NCI-H82 (cell line): ENCODE results near the gene TRIM4.
"Not testable (repeated sequence)": the region's sequence is repeated elsewhere in the genome, so short reads cannot be mapped to it uniquely, and the experiment has no call there.

Source experiments
- DNase-seq: peaks from one replicate; lab custom pipeline; 2025; lab: John Stamatoyannopoulos, UW

The TRIM4 gene

DNA sequence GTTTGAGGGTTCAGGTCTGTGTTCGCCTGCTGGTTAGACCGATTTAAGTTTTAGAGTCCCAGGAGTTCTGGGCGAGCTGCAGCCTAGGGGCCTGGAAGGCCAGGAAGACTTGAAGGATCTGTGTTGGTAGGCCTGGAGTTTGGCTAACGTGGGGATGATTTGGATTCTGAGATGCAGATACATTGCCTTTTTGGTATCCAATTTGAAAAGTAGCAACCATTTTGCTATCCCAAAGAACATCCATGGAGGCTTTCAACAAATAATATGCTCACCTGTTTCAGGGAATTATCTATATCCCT is 433 bp upstream of the TRIM4 start:
- no peak for DNase-seq

GRCh38 chr7:99910976-99911375 is 8.4 kb downstream of the TRIM4 start:
- peak; percentile 52 for DNase-seq

DNA sequence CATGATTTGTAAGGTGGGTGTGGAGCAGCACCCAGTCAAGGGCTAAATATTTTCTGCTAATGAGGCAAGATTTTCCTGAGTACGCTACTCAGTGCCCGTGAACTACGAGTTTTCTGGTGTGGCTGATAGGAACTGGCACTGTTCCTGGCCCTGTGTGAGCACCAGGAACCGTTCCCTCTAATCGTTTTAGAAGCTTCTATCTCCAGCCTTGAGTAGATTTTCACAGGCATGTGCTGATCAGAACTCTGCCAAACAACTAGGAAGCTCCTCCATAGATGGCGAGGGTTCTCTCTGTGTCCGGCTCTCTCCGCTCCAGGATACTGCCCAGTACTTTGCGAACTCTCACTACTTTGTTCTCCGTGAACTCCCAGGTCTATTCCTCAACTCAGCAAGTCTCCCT is 17.7 kb downstream of the TRIM4 start:
- DNase-seq: no peak

- DNase-seq: no peak
Observed at GRCh38 chr7:99899830-99900519, 19.4 kb downstream of the TRIM4 start.

- DNase-seq: no peak
Observed at GRCh38 chr7:99898836-99899235, 20.5 kb downstream of the TRIM4 start.

DNA sequence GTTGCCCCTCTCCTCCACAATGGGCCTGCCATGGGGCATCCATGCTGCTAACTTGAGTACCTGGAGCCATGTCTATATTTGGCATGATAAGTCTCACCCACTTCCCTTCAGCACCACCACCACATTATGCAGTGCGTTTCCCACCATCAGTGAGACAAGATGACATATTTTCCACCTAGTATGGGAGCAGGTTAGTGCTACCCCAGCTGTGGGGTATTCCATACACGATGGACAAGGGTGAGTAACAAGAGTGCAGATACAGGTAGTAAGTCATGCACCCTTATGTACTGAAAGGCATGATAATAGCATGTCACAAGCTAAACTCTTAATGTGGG is 21.3 kb downstream of the TRIM4 start:
- DNase-seq: no peak

GRCh38 chr7:99897322-99898022 is 21.9 kb downstream of the TRIM4 start:
- no peak for DNase-seq

DNA sequence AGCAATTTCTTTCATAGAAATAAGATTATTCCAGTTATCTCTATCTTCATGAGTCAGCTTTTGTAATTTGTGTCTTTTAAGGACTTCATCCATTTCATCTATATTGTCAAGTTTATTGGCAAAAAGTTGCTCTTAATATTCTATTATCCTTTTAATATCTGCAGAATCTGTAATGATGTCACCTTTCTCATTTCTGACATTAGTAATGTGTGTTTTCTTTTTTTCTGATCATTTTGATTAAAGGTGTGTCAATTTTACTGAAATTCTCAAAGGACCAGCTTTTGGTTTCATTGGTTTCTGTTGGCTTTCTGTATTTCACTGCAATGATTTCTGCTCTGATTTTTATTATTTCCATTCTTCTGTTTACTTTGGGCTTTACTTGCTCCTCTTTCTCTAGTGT is 24.6 kb downstream of the TRIM4 start:
- no peak for DNase-seq

DNA sequence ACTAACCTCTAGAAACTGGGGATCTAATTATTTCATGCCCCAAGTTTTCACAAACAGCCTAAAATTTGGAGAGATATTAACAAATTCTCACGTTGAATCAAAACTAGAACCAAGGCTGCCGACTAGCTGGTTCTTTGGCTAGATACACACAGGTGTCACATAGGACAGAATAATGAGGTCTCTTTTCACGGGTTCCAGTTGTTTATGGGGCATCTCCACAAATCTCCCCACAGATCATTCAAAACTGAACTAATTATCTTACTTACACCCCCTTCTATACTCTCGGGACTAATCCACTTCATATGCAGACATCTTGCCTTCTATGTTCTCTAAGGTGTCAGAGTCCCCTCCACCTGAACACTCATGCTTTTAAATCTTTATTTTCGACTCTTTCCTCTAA is 26.1 kb downstream of the TRIM4 start:
- DNase-seq: no peak

DNA sequence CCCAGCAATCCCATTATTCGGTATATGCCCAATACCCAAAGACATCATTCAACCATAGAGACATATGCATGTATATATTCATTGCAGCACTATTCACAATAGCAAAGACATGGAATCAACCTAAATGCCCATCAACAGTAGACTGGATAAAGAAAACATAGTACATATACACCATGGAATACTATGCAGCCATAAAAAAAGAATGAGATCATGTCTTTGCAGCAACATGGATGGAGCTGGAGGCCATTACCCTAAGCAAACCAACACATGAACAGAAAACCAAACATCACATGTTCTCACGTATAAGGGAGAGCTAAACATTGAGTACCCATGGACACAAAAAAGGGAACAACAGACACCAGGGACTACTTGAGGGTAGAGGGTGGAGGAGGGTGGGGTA is 29.0 kb downstream of the TRIM4 start:
- DNase-seq: not testable (repeated sequence)

- not testable (repeated sequence) for DNase-seq
Observed at GRCh38 chr7:99888366-99888765, 31.0 kb downstream of the TRIM4 start.

DNA sequence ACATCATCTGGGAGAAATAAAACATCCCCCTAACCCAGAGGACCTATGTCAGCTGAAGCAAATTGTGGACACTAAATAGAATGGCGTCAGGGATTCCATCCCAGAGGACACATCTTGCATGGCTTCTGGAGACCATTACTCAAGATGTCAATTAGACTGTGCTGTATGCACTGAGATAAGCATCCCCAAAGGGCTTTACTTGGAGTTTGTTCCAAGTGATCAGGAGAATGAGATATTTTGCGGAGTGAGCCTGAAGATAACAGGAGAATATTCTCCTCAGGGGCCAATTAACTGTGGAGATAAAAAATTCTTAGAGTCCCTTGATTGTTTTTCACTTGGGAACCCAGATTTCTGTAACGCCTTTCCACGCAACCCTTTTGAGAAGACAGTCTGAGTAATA is 38.0 kb downstream of the TRIM4 start:
- no peak for DNase-seq

GRCh38 chr7:99876933-99877332 is 42.4 kb downstream of the TRIM4 start, which contains the start of gene OR2AE1:
TSS of gene OR2AE1 (minus strand) at chr7:99877033. CDS start at chr7:99877033, 0 bp downstream.
- DNase-seq: no peak

DNA sequence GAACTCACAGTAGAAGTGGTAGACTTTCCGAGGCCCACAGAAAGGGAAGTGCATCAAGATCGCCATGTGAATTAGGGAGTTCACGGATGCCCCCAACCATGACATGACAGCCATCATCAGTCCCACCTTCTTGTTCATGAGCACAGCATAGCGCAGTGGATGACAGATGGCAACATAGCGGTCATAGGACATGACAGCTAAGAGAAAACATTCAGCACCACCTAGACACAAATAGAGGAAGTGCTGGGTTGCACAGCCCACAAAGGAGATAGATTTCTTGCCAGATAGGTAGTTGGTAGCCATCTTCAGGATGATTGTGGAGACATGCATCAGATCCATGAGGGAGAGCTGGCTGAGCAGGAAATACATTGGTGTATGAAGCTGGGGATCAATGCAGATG is 42.8 kb downstream of the TRIM4 start:
- no peak for DNase-seq

GRCh38 chr7:99868246-99868645 is 51.1 kb downstream of the TRIM4 start:
- DNase-seq: no peak

- DNase-seq: not testable (repeated sequence)
Observed at GRCh38 chr7:99867477-99867876, 51.9 kb downstream of the TRIM4 start.

- DNase-seq: no peak
Observed at GRCh38 chr7:99863847-99864440, 55.4 kb downstream of the TRIM4 start.

DNA sequence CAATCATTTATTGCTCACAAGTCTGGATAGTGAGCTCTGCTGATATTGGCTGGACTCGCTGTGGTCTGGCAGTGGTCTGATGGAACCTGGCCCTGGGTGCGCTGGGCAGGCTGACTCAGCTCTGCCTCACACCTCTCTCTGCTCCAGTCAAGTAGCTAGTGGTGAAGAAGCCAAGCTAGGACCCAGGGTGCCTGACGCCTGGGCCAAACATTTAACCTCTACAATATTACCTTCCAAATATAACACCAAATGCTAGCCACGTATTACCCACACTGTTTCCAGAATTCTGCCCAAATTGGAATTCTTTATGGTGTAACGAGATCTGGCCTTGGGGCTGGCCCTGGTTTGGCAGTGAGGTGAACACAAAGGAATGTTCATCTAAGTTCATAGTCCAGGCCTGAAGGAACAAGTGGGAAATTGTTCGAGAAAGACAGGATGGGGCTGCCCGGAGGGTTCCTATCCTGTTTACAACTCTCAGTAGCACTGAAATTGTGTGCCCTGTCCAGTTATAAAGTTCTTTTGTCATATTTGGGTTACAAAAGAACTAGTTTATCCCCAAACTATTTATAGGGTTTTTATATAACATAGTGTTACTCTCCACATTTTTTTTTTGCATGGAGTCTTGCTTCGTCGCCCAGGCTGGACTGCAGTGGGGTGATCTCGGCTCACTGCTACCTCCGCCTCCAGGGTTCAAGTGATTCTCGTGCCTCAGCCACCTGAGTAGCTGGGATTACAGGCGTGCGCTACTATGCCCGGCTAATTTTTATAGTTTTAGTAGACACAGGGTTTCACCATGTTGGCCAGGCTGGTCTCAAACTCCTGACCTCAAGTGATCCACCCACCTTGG is 58.8 kb downstream of the TRIM4 start:
- no peak for DNase-seq

GRCh38 chr7:99855236-99855635 is 64.1 kb downstream of the TRIM4 start:
- no peak for DNase-seq

GRCh38 chr7:99848420-99849216 is 70.7 kb downstream of the TRIM4 start:
- no peak for DNase-seq

DNA sequence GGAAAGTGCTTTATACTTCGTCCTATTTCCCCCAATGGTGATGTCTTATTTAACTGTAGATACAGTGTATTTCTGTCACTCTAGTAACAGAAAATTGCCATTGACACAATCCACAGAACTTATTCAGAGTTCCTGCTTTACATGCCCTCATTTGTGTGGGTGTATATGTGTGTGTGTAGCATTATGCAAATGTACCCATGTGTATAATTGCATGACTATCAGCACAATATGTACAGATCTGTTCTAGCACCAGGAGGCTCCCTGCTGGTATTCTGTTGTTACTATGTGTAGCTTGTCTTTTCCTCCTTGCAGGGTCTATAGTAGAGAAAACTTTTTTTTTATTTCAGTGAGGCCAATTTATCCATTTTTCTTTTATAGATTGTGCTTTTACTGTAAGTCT is 75.0 kb downstream of the TRIM4 start:
- no peak for DNase-seq

DNA sequence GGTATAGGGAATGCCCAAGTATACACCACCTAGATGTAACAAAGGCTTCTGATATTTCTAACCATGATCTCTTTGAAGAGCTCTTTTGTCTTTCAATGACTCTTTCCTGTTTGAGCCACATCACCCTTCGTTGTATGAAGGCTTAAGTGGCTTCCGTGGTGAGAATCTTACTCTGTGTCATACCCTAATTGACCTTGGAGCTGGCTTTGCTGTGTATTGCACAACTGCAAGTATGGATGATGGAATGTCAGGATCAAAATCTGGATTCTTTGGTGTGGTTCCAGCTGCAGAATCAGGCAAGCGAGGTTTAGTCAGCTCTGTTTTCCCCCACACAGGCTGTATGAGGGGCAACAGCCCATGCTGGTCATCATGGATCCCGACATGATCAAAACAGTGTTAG is 75.5 kb downstream of the TRIM4 start:
- no peak for DNase-seq
